Omental fat pad (tissue), 4 donors: ENCODE results near the gene USP30. TPM values are rescaled to one million over a fixed set of nuclear protein-coding genes. Genes with fewer than 3 reads are reported as not detected.
"Not testable (repeated sequence)": the region's sequence is repeated elsewhere in the genome, so short reads cannot be mapped to it uniquely, and the experiment has no call there.

Experiments used
- ATAC-seq: fragments of 150-250 bp; one replicate; pipeline ENCODE4 v1.9.1; 2016; ENCODE audit warnings: mild to moderate bottlenecking, moderate library complexity; ENCODE audit not compliant: low FRiP score
- DNase-seq: peaks from one replicate; pipeline ENCODE4 v3.0.0-alpha.2; 2019; ENCODE audit warnings: low spot score
- CTCF ChIP-seq, 3 donors: fragments of 450-650 bp; IDR thresholded peaks; one replicate each; pipeline ENCODE4 v1.5.1; 2016 to 2017; ENCODE audit warnings: antibody characterized with exemption in 3 of 3, mild to moderate bottlenecking in 3 of 3, moderate library complexity in 2 of 3
- total RNA-seq, 4 donors: library from RNA; depleted of rRNA; stranded (reverse); fragments of >200 nt; gene quantifications; one replicate each; pipeline ENCODE4 v1.1.0, GENCODE V29; 2016

Gene USP30
- total RNA-seq, 4 donors from 2014 or later: 8.8 to 36.2 (median 14.8) TPM

- no peak for ATAC-seq
- no peak for TF ChIP-seq CTCF (IDR thresholded peaks at IDR 0.05)
- no peak for DNase-seq
These were observed 35.4 kb upstream of the USP30 start for GRCh38 chr12:109016978-109017377.

GRCh38 chr12:109018296-109018695 lies 34.1 kb upstream of the USP30 start:
- no peak for DNase-seq
- ATAC-seq: no peak
- TF ChIP-seq CTCF (IDR thresholded peaks at IDR 0.05): no peak

- DNase-seq (no peak), ATAC-seq (no peak)
- no peak for TF ChIP-seq CTCF (IDR thresholded peaks at IDR 0.05)
These were observed 32.1 kb upstream of the USP30 start for GRCh38 chr12:109020146-109020795.

- peak; percentile 39 for DNase-seq
- no peak for ATAC-seq
- no peak for TF ChIP-seq CTCF (IDR thresholded peaks at IDR 0.05)
These were observed 31.5 kb upstream of the USP30 start, which contains the start of gene SVOP for GRCh38 chr12:109020796-109021380. Gene SVOP (minus strand): TSS chr12:109021068. CDS start chr12:109020868, 200 bp downstream.

GRCh38 chr12:109027767-109028166 lies 24.6 kb upstream of the USP30 start:
- DNase-seq (no peak), ATAC-seq (no peak)
- no peak for TF ChIP-seq CTCF (IDR thresholded peaks at IDR 0.05)

GRCh38 chr12:109028624-109029023 lies 23.8 kb upstream of the USP30 start:
- not testable (repeated sequence) for DNase-seq, ATAC-seq

- no peak for TF ChIP-seq CTCF (IDR thresholded peaks at IDR 0.05)
- ATAC-seq: no peak
These were observed 23.0 kb upstream of the USP30 start for GRCh38 chr12:109029411-109029810.

More at GRCh38 chr12:109029411-109029810, 23.0 kb upstream of the USP30 start:
- DNase-seq: no peak
